Heart left ventricle (tissue), 16 donors: Measurements from ENCODE around the gene CYP4F2. TPM values are rescaled to one million over a fixed set of nuclear protein-coding genes. Genes with fewer than 3 reads are reported as not detected.
A peak's percentile ranks its signal among the peaks of the same experiment; 100 is the strongest.

ENCODE experiments used
- ATAC-seq, 4 donors: fragments of 200-7000 bp; cut with Tn5 transposase; one replicate each; pipeline ENCODE4 v1.9.1; 2020 to 2022; ENCODE audit warnings: moderate library complexity in 4 of 4, mild to moderate bottlenecking in 3 of 4, moderate number of reproducible peaks in 1 of 4
- DNase-seq, 5 donors: peaks; one replicate each; pipeline ENCODE4 v3.0.0-alpha.2; 2020
- H3K27ac ChIP-seq, 12 donors: fragments of 200-600 bp; sonication (generic) in 4 of 12; one replicate each; pipeline versions ENCODE4 v1.5.0 to v1.8.0; 2016 to 2022; ENCODE audit warnings: mild to moderate bottlenecking in 2 of 12
- H3K27me3 ChIP-seq, 9 donors: fragments of 200-600 bp; sonication (generic) in 2 of 9; one replicate each; pipeline versions ENCODE4 v1.5.1 to v1.8.0; 2016 to 2022; ENCODE audit warnings: mild to moderate bottlenecking in 3 of 9
- H3K36me3 ChIP-seq, 9 donors: fragments of 200-600 bp; sonication (generic) in 2 of 9; one replicate each; pipeline versions ENCODE4 v1.5.0 to v1.8.0; 2018 to 2022; ENCODE audit warnings: mild to moderate bottlenecking in 2 of 9
- H3K4me1 ChIP-seq, 12 donors: fragments of 200-600 bp; sonication (generic) in 4 of 12; one replicate each; pipeline versions ENCODE4 v1.5.0 to v1.8.0; 2016 to 2022; ENCODE audit warnings: mild to moderate bottlenecking in 3 of 12
- H3K4me3 ChIP-seq, 12 donors: fragments of 200-600 bp; sonication (generic) in 4 of 12; one replicate each; pipeline versions ENCODE4 v1.5.0 to v1.8.0; 2017 to 2022; ENCODE audit warnings: mild to moderate bottlenecking in 9 of 12, moderate library complexity in 4 of 12
- H3K9me3 ChIP-seq, 12 donors: fragments of 200-600 bp; sonication (generic) in 4 of 12; one replicate each; pipeline versions ENCODE4 v1.5.0 to v1.8.0; 2016 to 2022; ENCODE audit warnings: mild to moderate bottlenecking in 1 of 12
- POLR2A ChIP-seq, 2 donors: fragments of 450-650 bp; IDR thresholded peaks; one replicate each; pipeline ENCODE4 v1.6.1; 2017; ENCODE audit warnings: antibody characterized with exemption in 2 of 2, mild to moderate bottlenecking in 2 of 2, moderate library complexity in 2 of 2
- whole genome bisulfite sequencing, 4 donors: extraction: QIAGEN DNeasy Blood & Tissue Kit in 2 of 4; methylation state at CpG; one replicate each; pipeline versions ENCODE4 v1.1.5 to v1.1.7; 2013 to 2018; 5-methylcytosine and 5-hydroxymethylcytosine counted together
- intact Hi-C, 10 donors: fragments of 100-400 bp; cut with DNase I; formaldehyde crosslinking; loops; one replicate each; pipeline versions ENCODE4 v1.11.1 to v1.14.2; 2022
- polyA plus RNA-seq, 2 donors: library from polyadenylated mRNA; stranded (reverse); fragments of 200-250 nt; gene quantifications; one replicate each; pipeline ENCODE4 v1.2.3, GENCODE V29; 2013
- total RNA-seq, 9 donors: library from RNA; depleted of rRNA in 2 of 9; stranded (reverse); fragments of >200 nt in 2 of 9; fragmentation: NEBNext Ultra II Directional in 3 of 9; extraction: Animal tissue kit (Norgen Biotek cat#: 25700) in 3 of 9; gene quantifications; one replicate each; pipeline versions ENCODE4 v1.1.0 to v1.2.4, GENCODE V29; 2016 to 2023
- TF ChIP-seq, protein P1 (sequence below), 12 donors: fragments of 200-600 bp; sonication (generic) in 4 of 12; IDR thresholded peaks; one replicate each; pipeline versions ENCODE4 v1.5.0 to v1.8.0; 2018 to 2022; ENCODE audit warnings: antibody characterized with exemption in 12 of 12, mild to moderate bottlenecking in 5 of 12
- donor health status: ischemic (EF 13 %, LVEDD 7.1; RV severe dilation, severe dysfunction).
- donor health status: healthy with polysubstance abuse.
- donor health status: DM: no; HTN: yes; CAD: no.
- donor health status: DM: no; HTN: no; CAD: no.
- donor health status: ischemic (EF 25% LVEDD 6.9; RV normal size, moderate dysfunction).
- donor health status: ischemic (EF 25% LVEDD 5.7; RV mildly dilated, moderate dysfunction).
- donor health status: healthy.
- donor health status: DM: yes; HTN: yes; CAD: no.
- donor health status: ischemic (EF 35%, LVEDD 5.7; RV mildly dilated, moderate dysfunction).
- donor health status: nonischemic (EF 11% LVEDD 7.7; RV severe dilation, severe dysfunction).
- donor health status: DM: yes; HTN: yes; CAD: no.
- donor health status: PGD.
- donor health status: ischemic (EF 29% LVEDD 5.4; RV normal size, mild dysfunction).
- donor health status: nonischemic (EF 23%, LVEDD 6.1; RV moderate dilation, normal function).

The CYP4F2 gene
- total and polyA plus RNA-seq, 11 donors = not detected

- Histone ChIP-seq H3K9me3 (no peaks in the 10 kb centered on the region), H3K4me1 (no peaks in the 10 kb centered on the region), H3K4me3 (no peak overlapping the region), H3K27ac (no peak overlapping the region), H3K36me3 (no peaks in the 10 kb centered on the region), H3K27me3 (peaks cover 0 to 46% (median 9%) of the 10 kb centered on the region in 9 donors)
- DNase-seq (no peak), ATAC-seq (peak in 2 of 4 donors; percentile 64 to 75)
- no peak for TF ChIP-seq POLR2A (IDR thresholded peaks at IDR 0.05)
- TF ChIP-seq, protein P1, sequence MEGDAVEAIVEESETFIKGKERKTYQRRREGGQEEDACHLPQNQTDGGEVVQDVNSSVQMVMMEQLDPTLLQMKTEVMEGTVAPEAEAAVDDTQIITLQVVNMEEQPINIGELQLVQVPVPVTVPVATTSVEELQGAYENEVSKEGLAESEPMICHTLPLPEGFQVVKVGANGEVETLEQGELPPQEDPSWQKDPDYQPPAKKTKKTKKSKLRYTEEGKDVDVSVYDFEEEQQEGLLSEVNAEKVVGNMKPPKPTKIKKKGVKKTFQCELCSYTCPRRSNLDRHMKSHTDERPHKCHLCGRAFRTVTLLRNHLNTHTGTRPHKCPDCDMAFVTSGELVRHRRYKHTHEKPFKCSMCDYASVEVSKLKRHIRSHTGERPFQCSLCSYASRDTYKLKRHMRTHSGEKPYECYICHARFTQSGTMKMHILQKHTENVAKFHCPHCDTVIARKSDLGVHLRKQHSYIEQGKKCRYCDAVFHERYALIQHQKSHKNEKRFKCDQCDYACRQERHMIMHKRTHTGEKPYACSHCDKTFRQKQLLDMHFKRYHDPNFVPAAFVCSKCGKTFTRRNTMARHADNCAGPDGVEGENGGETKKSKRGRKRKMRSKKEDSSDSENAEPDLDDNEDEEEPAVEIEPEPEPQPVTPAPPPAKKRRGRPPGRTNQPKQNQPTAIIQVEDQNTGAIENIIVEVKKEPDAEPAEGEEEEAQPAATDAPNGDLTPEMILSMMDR (IDR thresholded peaks at IDR 0.05) = peak; percentile 47 to 62 (median 55)
- WGBS, 4 donors = 0 to 2% (median 2%) methylated on average over 3 of the region's 3 CpGs
- intact Hi-C loops = loop anchor here (1.0 to 10.0 kb wide), 8 partner anchors 234 to 287 kb away; no protein-coding TSS in a partner anchor
Measured at GRCh38 chr19:15869109-15869555, 28.7 kb downstream of the CYP4F2 start.

- Histone ChIP-seq H3K27me3 (peaks cover 0 to 33% (median 7%) of the 10 kb centered on the region in 9 donors), H3K27ac (no peak overlapping the region), H3K36me3 (no peaks in the 10 kb centered on the region), H3K4me3 (no peak overlapping the region), H3K9me3 (no peaks in the 10 kb centered on the region), H3K4me1 (no peaks in the 10 kb centered on the region)
- no peak for TF ChIP-seq POLR2A (IDR thresholded peaks at IDR 0.05)
- TF ChIP-seq, protein P1 (IDR thresholded peaks at IDR 0.05) = no peak
- DNase-seq (no peak), ATAC-seq (no peak)
- intact Hi-C loops = loop anchor here in 7 of 10 donors (5.0 to 10.0 kb wide), 4 partner anchors 232 to 284 kb away; no protein-coding TSS in a partner anchor
- 64 to 70% (median 65%) methylated on average over 5 of the region's 5 CpGs for WGBS, 4 donors
Measured at GRCh38 chr19:15866636-15867035, 31.2 kb downstream of the CYP4F2 start.

GRCh38 chr19:15864824-15865223 is 33.0 kb downstream of the CYP4F2 start:
- TF ChIP-seq, protein P1 (IDR thresholded peaks at IDR 0.05) = no peak
- TF ChIP-seq POLR2A (IDR thresholded peaks at IDR 0.05) = no peak
- DNase-seq = no peak
- no peaks in the 10 kb centered on the region for H3K9me3 ChIP-seq
- ATAC-seq = no peak
- no peaks in the 10 kb centered on the region for H3K36me3 ChIP-seq
- no peak overlapping the region for H3K27ac ChIP-seq
- intact Hi-C loops = loop anchor here in 7 of 10 donors (5.0 to 10.0 kb wide), 4 partner anchors 230 to 283 kb away; no protein-coding TSS in a partner anchor
- H3K4me1 ChIP-seq = no peaks in the 10 kb centered on the region
- peaks cover 0 to 33% (median 4%) of the 10 kb centered on the region in 9 donors for H3K27me3 ChIP-seq
- H3K4me3 ChIP-seq = no peak overlapping the region
- 50 to 59% (median 52%) methylated on average over 5 of the region's 5 CpGs for WGBS, 4 donors

- no peaks in the 10 kb centered on the region for H3K36me3 ChIP-seq
- ATAC-seq (no peak), DNase-seq (no peak)
- 61 to 74% (median 70%) methylated on average over 8 of the region's 8 CpGs for WGBS, 4 donors
- H3K27me3 ChIP-seq = peaks cover 0 to 36% (median 4%) of the 10 kb centered on the region in 9 donors
- H3K4me3 ChIP-seq = no peak overlapping the region
- H3K9me3 ChIP-seq = no peaks in the 10 kb centered on the region
- intact Hi-C loops = loop anchor here in 1 of 10 donors (10.0 kb wide), 1 partner anchor 228 kb away; no protein-coding TSS in a partner anchor
- no peak overlapping the region for H3K27ac ChIP-seq
- H3K4me1 ChIP-seq = no peaks in the 10 kb centered on the region
- no peak for TF ChIP-seq POLR2A (IDR thresholded peaks at IDR 0.05)
- TF ChIP-seq, protein P1 (IDR thresholded peaks at IDR 0.05) = no peak
Measured at GRCh38 chr19:15863272-15863671, 34.6 kb downstream of the CYP4F2 start.
